Neural cell (in vitro differentiated cells): ENCODE data around the gene FAM83G. TPM values are rescaled to one million over a fixed set of nuclear protein-coding genes. Genes with fewer than 3 reads are reported as not detected.
"Not testable (repeated sequence)": the region's sequence is repeated elsewhere in the genome, so short reads cannot be mapped to it uniquely, and the experiment has no call there.

Experiments used
- H2AFZ ChIP-seq: fragments of 200-600, 300-800 bp; sonication (generic), shearing (Covaris generic); 2 replicates; pipeline ENCODE4 v1.6.0; 2014; ENCODE audit warnings: low read depth, mild to moderate bottlenecking, antibody characterized with exemption, low read length, moderate library complexity
- H3F3A ChIP-seq: fragments of 200-600 bp; shearing (Covaris generic); 2 replicates; pipeline ENCODE4 v1.6.1; 2016; ENCODE audit warnings: mild to moderate bottlenecking, moderate library complexity, mixed read lengths, antibody characterized with exemption, low read length; ENCODE audit not compliant: insufficient read depth, poor library complexity, severe bottlenecking
- H3K27ac ChIP-seq: fragments of 200-600, 300-800 bp; sonication (generic), shearing (Covaris generic); 2 replicates; pipeline ENCODE4 v1.5.1; 2014; ENCODE audit warnings: mild to moderate bottlenecking, low read length, moderate library complexity
- H3K27me3 ChIP-seq: fragments of 300-800, 200-600 bp; sonication (generic), shearing (Covaris generic); 2 replicates; pipeline ENCODE4 v1.6.0; 2014; ENCODE audit warnings: mild to moderate bottlenecking, low read depth, low read length, moderate library complexity; ENCODE audit not compliant: insufficient read depth
- H3K36me3 ChIP-seq: fragments of 300-800, 200-600 bp; sonication (generic), shearing (Covaris generic); 2 replicates; pipeline ENCODE4 v1.5.1; 2014; ENCODE audit warnings: mild to moderate bottlenecking, antibody characterized with exemption, low read length, moderate library complexity; ENCODE audit not compliant: insufficient read depth
- H3K4me2 ChIP-seq: fragments of 300-800, 200-600 bp; sonication (generic), shearing (Covaris generic); 2 replicates; pipeline ENCODE4 v1.6.0; 2014; ENCODE audit warnings: mild to moderate bottlenecking, low read length
- H3K4me3 ChIP-seq: fragments of 300-800, 200-600 bp; sonication (generic), shearing (Covaris generic); 2 replicates; pipeline ENCODE4 v1.5.1; 2014; ENCODE audit warnings: mild to moderate bottlenecking, low read length, moderate library complexity
- H3K79me2 ChIP-seq: fragments of 200-600 bp; shearing (Covaris generic); replicated peaks from 2 replicates; pipeline ENCODE4 v1.6.0; 2014; ENCODE audit warnings: mild to moderate bottlenecking, low read length, moderate library complexity; ENCODE audit not compliant: insufficient read depth
- H3K9ac ChIP-seq: fragments of 300-800, 200-600 bp; sonication (generic), shearing (Covaris generic); 2 replicates; pipeline ENCODE4 v1.6.1; 2016; ENCODE audit warnings: mild to moderate bottlenecking, low read length, mixed read lengths
- H3K9me2 ChIP-seq: fragments of 200-600 bp; shearing (Covaris generic); 2 replicates; pipeline ENCODE4 v1.6.1; 2016; ENCODE audit warnings: mild to moderate bottlenecking, low read length, mixed read lengths; ENCODE audit not compliant: insufficient read depth
- H3K9me3 ChIP-seq: fragments of 200-600, 300-800 bp; sonication (generic), shearing (Covaris generic); 2 replicates; pipeline ENCODE4 v1.6.1; 2016; ENCODE audit warnings: mild to moderate bottlenecking, mixed run types, low read length, moderate library complexity, mixed read lengths
- H4K20me1 ChIP-seq: fragments of 200-600 bp; shearing (Covaris generic); 2 replicates; pipeline ENCODE4 v1.6.1; 2016; ENCODE audit warnings: mild to moderate bottlenecking, mixed run types; ENCODE audit not compliant: insufficient read depth
- EP300 ChIP-seq: fragments of 450-650 bp; conservative IDR thresholded peaks from 2 replicates; pipeline ENCODE4 v1.6.1; 2014; ENCODE audit warnings: antibody characterized with exemption, mild to moderate bottlenecking, moderate library complexity; ENCODE audit not compliant: poor library complexity, severe bottlenecking
- EZH2 ChIP-seq: fragments of 200-600, 300-800 bp; shearing (Covaris generic), sonication (generic); IDR thresholded peaks from 2 replicates; pipeline ENCODE4 v1.6.1; 2014; ENCODE audit warnings: antibody characterized with exemption, low read length, borderline replicate concordance, mild to moderate bottlenecking; ENCODE audit not compliant: insufficient read depth, poor library complexity, severe bottlenecking
- MXI1 ChIP-seq: fragments of 450-650 bp; conservative IDR thresholded peaks from 2 replicates; pipeline ENCODE4 v1.6.1; 2014; ENCODE audit warnings: antibody characterized with exemption, mild to moderate bottlenecking; ENCODE audit not compliant: poor library complexity, severe bottlenecking
- POLR2AphosphoS5 ChIP-seq: IDR thresholded peaks from 2 replicates; pipeline ENCODE4 v1.6.1; 2012
- RAD21 ChIP-seq: fragments of 450-650 bp; conservative IDR thresholded peaks from 2 replicates; pipeline ENCODE4 v1.6.1; 2014; ENCODE audit warnings: antibody characterized with exemption, mild to moderate bottlenecking, moderate library complexity
- SMC3 ChIP-seq: fragments of 450-650 bp; conservative IDR thresholded peaks from 2 replicates; pipeline ENCODE4 v1.6.1; 2014; ENCODE audit warnings: antibody characterized with exemption, mild to moderate bottlenecking, moderate library complexity; ENCODE audit not compliant: poor library complexity
- TAF1 ChIP-seq: IDR thresholded peaks from 2 replicates; pipeline ENCODE4 v1.6.1; 2012; ENCODE audit warnings: low read depth
- polyA plus RNA-seq: library from polyadenylated mRNA; depleted of rRNA; stranded (reverse); fragments of >200 nt; gene quantifications from 2 replicates; pipeline ENCODE4 v1.2.3, GENCODE V29; 2014
- TF ChIP-seq, protein P1 (sequence below): fragments of 450-650 bp; IDR thresholded peaks from 2 replicates; pipeline ENCODE4 v1.5.1; 2014; ENCODE audit warnings: antibody characterized with exemption, mild to moderate bottlenecking, moderate library complexity; ENCODE audit not compliant: poor library complexity, severe bottlenecking

FAM83G gene
- polyA plus RNA-seq, 1 donor from 2014 or later, result not detected

DNA sequence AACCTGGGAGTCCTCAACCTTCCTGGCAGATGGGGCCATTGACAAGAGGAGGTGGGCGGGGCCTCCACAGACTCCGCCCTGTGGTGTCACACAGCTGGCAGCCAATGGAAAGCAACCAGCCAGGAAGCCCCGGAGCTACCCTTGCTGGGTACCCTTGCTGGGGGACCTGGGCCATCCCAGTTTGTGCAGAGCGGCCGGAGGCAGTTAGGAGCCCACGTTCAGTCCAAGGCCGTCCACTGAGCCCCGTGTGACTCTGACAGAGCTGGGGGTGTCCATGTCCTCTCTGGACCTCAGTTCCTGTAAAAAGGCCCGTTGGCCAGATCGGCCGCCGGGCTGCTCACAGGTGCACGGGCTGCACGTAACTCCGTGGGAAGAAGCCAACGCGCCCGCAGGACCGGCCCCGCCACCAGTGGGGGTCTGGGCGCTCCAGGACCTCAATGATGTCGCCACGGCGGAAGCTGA is 17.1 kb upstream of the FAM83G start:
- Histone ChIP-seq H3F3A (no peaks in the 10 kb centered on the region), H3K9me2 (no peaks in the 10 kb centered on the region), H2AFZ (no peak overlapping the region), H3K9me3 (no peaks in the 10 kb centered on the region), H4K20me1 (no peaks in the 10 kb centered on the region), H3K27me3 (no peaks in the 10 kb centered on the region), H3K79me2 (no peaks in the 10 kb centered on the region), H3K36me3 (no peaks in the 10 kb centered on the region), H3K4me3 (no peak overlapping the region), H3K9ac (no peak overlapping the region), H3K27ac (no peak overlapping the region), H3K4me2 (no peak overlapping the region)
- TF ChIP-seq, protein P1, sequence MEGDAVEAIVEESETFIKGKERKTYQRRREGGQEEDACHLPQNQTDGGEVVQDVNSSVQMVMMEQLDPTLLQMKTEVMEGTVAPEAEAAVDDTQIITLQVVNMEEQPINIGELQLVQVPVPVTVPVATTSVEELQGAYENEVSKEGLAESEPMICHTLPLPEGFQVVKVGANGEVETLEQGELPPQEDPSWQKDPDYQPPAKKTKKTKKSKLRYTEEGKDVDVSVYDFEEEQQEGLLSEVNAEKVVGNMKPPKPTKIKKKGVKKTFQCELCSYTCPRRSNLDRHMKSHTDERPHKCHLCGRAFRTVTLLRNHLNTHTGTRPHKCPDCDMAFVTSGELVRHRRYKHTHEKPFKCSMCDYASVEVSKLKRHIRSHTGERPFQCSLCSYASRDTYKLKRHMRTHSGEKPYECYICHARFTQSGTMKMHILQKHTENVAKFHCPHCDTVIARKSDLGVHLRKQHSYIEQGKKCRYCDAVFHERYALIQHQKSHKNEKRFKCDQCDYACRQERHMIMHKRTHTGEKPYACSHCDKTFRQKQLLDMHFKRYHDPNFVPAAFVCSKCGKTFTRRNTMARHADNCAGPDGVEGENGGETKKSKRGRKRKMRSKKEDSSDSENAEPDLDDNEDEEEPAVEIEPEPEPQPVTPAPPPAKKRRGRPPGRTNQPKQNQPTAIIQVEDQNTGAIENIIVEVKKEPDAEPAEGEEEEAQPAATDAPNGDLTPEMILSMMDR, result no peak
- no peak for TF ChIP-seq MXI1

DNA sequence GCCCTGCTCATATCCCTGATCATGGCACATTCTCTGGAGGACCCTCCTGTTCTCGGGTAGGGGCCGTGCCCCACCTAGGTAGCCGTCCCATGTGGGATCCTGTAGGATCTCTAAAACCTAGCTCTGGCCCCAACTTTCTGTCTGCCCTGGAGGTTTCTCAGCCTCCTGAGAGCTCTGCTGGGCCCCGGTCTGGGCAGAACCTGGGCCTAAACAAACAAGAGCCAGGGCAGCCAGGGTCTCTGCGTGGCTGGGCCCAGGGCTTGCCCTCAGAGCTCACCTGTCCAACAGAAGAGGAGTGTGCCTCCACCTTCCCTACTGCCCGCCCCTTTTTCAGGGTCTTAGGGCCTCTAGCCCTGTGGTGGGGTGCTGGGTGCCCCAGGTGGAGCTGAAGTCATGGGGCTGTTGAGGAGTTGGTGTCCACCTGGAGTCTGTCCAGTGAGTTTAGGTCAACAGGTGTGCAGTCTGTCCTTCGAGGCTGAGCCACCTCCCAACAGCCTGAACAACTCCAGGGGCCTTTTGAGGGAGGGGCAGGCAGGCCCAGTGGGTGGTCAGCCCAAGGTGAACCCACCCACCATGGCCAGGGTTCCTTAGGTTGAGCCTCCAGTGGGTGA is 16.6 kb upstream of the FAM83G start:
- not testable (repeated sequence) for H3K4me3 ChIP-seq, H3K79me2 ChIP-seq, H3K4me2 ChIP-seq, H3F3A ChIP-seq, H2AFZ ChIP-seq, H3K27me3 ChIP-seq, H3K36me3 ChIP-seq, H4K20me1 ChIP-seq, H3K27ac ChIP-seq, H3K9ac ChIP-seq, H3K9me2 ChIP-seq, H3K9me3 ChIP-seq

DNA sequence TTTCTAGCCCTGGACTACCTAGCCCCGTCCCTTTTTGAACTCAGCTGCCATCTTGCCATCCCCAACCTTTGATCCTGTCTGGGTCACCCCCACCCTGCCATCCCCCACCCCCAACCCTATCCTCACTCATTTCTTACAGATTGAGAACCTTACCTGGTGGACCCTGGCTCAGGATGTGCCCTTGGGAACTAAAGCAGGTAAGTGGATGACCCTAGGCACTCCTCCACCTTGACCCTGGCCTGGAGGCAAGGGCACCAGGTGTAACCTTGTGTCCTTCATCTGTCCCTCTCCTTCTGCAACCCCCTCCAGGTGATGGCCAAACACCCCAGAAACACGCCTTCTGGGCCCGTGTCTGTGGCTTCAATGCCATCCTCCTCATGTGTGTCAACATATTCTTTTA is 15.5 kb upstream of the FAM83G start:
- Histone ChIP-seq H3K4me2 (no peak overlapping the region), H3K36me3 (no peaks in the 10 kb centered on the region), H3K27ac (no peak overlapping the region), H3K9ac (no peak overlapping the region), H2AFZ (no peak overlapping the region), H3K79me2 (no peaks in the 10 kb centered on the region), H3K27me3 (no peaks in the 10 kb centered on the region), H3K4me3 (no peak overlapping the region), H3K9me2 (no peaks in the 10 kb centered on the region), H3F3A (no peaks in the 10 kb centered on the region), H4K20me1 (no peaks in the 10 kb centered on the region), H3K9me3 (no peaks in the 10 kb centered on the region)
- TF ChIP-seq RAD21 (no peak), EP300 (no peak), EZH2 (no peak), SMC3 (no peak), POLR2AphosphoS5 (no peak), TAF1 (no peak), MXI1 (no peak)
- TF ChIP-seq, protein P1, result no peak
